Limb (tissue), 2 donors: ENCODE measurements around the gene SYTL5.

Experiments used
- DNase-seq, 2 donors: peaks; one replicate each; pipeline ENCODE4 v3.0.0-alpha.2; 2016; ENCODE audit errors: extremely low spot score in 2 of 2

Gene SYTL5

GRCh38 chrX:38087594-38087993 is 81.2 kb downstream of the SYTL5 start:
- DNase-seq: no peak

DNA sequence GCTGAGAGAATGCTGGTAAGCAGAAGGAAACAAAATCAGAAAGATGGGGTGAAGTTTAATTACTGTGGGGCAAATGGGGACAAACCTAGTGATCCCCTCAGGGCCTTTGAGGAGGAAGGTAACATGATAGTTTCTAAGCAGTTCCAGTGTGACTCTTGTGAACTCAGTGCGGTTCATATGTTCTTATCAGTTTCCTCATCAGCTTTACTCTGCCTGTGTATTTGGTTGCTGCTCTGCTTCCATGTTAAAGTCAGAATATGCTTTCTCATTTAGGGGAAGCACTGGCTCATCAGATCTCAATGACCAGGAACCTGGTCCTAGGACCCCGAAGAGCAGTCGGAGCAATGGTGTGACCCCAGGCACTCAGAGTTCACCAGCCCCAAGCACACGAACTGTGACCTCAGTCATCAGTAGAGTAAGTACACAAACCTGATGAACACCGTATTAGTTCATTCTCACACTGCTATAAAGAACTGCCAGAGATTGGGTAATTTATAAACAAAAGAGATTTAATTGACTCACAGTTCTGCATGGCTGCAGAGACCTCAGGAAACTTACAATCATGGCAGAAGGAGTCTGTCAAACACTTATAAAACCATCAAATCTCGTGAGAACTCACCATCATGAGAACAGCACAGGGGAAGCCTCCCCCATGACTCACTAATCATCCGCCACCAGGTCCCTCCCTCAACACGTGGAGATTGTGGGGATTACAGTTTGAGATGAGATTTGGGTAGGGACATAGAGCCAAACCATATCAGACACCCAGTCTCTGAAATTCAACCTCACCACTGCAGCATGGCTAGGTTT is 83.0 kb downstream of the SYTL5 start:
- no peak for DNase-seq

GRCh38 chrX:38095971-38096529 is 89.7 kb downstream of the SYTL5 start:
- no peak for DNase-seq

- no peak for DNase-seq
These were observed 93.3 kb downstream of the SYTL5 start for GRCh38 chrX:38099688-38100087.

GRCh38 chrX:38102240-38102639 is 95.9 kb downstream of the SYTL5 start:
- no peak for DNase-seq

- DNase-seq: no peak
These were observed 96.5 kb downstream of the SYTL5 start for GRCh38 chrX:38102875-38103274.

- no peak for DNase-seq
These were observed 97.8 kb downstream of the SYTL5 start for GRCh38 chrX:38103857-38104812.

DNA sequence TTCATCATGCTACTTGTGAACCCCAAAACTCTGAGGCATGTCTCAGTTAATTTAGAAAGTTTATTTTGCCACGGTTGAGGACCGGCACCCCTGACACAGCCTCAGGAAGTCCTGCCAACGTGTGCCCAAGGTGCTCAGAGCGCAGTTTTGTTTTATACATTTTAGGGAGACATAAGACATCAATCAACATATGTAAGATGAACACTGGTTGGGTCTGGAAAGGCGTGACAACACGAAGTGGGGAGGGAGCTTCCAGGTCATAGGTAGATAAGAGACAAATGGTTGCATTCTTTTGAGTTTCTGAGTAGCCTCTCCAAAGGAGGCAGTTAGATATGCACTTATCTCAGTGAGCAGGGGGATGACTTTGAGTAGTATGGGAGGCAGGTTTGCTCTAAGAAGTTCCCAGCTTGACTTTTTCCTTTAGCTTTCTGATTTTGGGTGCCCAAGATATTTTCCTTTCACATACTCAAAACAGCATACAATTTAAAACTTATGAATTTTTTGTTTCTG is 98.9 kb downstream of the SYTL5 start:
- DNase-seq: no peak

DNA sequence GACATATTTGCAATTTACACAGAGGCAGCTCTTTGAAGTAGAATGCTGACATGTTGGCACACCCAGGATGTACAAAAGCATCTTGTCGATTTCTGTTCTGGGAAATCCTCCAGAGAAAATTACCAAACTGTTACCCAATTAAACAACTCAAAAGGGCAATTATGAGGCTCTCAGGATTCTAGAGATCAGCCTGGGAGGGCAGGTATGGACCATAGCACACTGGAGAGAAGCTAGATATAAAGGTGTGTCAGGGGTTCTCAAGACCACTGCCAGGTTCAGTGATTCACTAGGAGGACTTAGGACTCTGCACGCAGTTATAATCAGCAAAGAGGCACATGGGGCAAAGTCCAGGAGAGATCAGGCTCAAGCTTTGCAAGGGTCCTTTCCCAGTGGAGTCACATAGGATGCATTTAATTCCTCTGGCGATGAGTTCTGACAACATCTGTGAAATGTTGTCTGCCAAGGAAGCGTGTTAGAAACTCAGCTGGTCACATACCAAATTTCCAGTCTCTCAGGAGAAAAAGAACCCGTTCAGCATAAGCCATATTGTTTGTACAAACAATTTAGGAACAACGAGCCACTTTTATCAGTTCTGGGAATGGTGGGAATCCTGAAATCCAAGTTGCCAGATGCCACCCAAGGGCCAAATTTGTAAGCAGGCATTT is 100.8 kb downstream of the SYTL5 start:
- DNase-seq: no peak

DNA sequence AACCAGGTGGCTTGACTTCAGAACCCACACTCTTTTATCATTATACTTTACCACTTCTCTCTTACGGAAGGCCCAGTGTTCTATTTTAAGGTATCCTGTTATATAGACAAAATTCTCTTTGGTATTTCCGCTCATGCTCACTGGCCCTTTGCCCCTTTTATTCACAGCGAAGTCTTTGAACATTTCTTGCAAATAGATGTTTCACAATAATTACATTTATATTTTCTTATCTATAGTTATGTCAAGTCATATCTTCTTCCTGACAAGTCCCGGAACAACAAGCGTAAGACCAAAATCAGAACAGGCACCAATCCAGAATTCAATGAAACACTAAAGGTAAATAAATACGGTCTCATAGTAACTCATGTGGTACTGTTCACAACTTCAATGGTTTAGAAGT is 102.0 kb downstream of the SYTL5 start:
- DNase-seq: no peak

GRCh38 chrX:38109042-38109898 is 102.9 kb downstream of the SYTL5 start:
- no peak for DNase-seq

DNA sequence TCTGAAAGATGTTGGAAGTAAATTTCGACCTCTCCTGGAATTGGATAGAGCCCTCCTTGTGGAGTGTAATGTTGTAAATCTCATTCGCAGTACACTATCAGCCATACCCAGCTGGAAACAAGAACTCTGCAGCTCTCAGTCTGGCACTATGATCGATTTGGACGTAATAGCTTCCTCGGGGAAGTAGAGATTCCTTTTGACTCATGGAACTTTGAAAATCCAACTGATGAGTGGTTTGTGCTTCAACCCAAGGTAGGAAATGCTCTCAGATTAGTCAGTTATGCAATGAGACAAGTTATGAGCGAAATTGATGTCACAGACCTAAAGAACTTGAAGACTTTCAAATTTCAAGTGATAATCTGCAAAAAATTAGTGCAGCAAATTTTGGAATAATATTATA is 103.9 kb downstream of the SYTL5 start:
- no peak for DNase-seq

DNA sequence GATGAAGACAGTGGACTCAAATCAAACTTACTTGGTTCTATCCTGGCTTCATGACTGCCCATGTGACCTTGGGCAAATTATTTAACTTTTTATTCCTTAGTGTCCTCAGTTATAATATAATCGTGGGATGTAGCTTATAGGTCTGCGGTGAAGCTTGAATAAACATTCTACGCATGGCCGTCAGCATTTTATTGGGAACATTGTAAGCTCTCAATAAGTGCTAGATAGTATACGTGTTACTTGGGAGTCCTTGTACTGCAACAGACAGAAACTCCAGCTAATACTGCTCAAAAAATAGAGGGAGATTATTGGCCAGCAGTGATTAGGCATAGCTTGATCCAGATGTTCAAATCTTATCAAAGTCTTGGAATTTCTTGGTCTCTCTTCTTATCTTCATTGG is 104.8 kb downstream of the SYTL5 start:
- no peak for DNase-seq

GRCh38 chrX:38112566-38112965 is 106.2 kb downstream of the SYTL5 start:
- DNase-seq: no peak

GRCh38 chrX:38116706-38117105 is 110.4 kb downstream of the SYTL5 start:
- no peak for DNase-seq

GRCh38 chrX:38117485-38117884 is 111.1 kb downstream of the SYTL5 start:
- DNase-seq: peak in 1 of 2 donors; percentile 28

DNA sequence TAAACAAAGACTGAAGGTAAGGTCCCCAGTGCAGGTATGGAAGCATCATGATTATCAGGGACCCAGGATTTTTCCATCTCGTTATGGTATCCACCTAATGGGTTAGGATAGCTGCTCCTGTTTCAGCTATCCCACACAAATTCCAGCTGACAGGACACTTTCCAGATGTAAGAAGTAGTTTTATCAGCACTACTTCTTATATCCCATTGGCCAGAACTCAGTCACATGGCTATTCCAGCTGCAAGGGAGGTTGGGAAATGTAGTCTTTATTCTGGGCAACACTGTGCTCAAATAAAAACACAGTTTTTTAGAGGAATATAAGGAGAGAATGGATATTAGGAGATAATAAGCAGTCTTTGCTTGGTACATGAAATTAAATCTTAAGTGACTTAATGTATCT is 117.6 kb downstream of the SYTL5 start:
- DNase-seq: no peak

DNA sequence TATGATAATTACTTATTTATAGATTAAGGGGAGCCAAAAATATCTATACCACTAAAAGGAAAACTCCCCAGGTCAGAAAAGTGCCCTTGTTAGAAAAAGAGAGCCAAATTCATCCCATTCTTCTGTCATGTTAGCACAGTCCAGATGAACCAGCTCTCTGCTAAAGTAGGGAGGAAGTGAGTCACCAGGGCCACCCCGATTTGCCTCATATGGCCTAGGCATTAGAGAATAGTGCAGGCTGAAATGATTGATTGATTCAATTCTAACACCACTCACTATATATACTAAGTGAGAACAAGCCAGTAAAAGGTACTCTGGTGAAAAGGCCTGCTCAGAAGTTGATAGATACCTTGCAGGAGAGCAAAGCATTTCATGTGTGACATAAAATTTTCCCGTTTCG is 119.8 kb downstream of the SYTL5 start:
- no peak for DNase-seq

- no peak for DNase-seq
These were observed 121.6 kb downstream of the SYTL5 start for GRCh38 chrX:38127961-38128360.

DNA sequence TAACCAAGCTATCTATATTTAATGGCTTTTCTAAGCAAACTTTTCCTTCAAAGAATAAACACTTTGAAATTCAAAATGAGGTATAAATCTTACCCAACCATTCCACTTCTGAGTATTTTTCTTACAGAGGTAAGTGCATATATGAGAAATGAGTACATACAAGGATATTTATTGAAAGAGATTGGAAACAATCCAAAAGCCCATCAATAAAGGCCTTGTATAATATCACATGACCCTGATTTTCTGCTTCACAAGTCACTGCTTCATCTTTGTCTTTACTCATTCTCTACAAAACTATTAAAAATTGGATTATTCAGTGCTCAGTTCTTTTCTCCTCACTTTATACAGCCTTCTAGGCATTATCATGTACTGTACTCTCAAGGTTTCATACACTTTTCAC is 123.0 kb downstream of the SYTL5 start:
- DNase-seq: no peak
